Measurements from ENCODE around the gene CAMSAP2.

GRCh38 chr1:200751717-200752116 is 13.0 kb downstream of the CAMSAP2 start:
- TF ChIP-seq POLR2AphosphoS5 (IDR thresholded peaks at IDR 0.05) (no peak), CTCF (IDR thresholded peaks at IDR 0.05) (no peak)
